ENCODE data around the gene SLC38A3. TPM values are rescaled to one million over a fixed set of nuclear protein-coding genes. Genes with fewer than 3 reads are reported as not detected.

The SLC38A3 gene
- total and polyA plus RNA-seq, 2 donors (not counting 1 experiment from before 2014, with no cell fraction given): not detected

- H3K27ac Mint-ChIP-seq: no peak overlapping the region
Measured at GRCh38 chr3:50194128-50194902, 10.8 kb upstream of the SLC38A3 start.

More at GRCh38 chr3:50194128-50194902, 10.8 kb upstream of the SLC38A3 start:
- Mint-ChIP-seq H3K4me1 (peaks cover 11% of the 10 kb centered on the region), H3K27me3 (peaks cover 21% of the 10 kb centered on the region), H3K9me3 (ENCODE audit: insufficient read depth) (no peaks in the 10 kb centered on the region), H3K4me3 (peak overlapping the region; percentile 52)
- peaks cover 0 to 13% (median 0%) of the 10 kb centered on the region in 3 donors for H3K9me3 ChIP-seq (ENCODE audit: control extremely low read depth in 1 of 3, control insufficient read depth in 2 of 3, insufficient read depth in 1 of 3, low read length in 2 of 3)
- no peaks in the 10 kb centered on the region for H4K20me1 ChIP-seq (ENCODE audit: control insufficient read depth, insufficient read depth, low read length, poor library complexity, severe bottlenecking)
- ATAC-seq (ENCODE audit: low read depth) (peak; percentile 84), DNase-seq (peak; percentile 88)
- H3K27ac ChIP-seq (ENCODE audit: low read length in 2 of 2): no peak overlapping the region
- no peaks in the 10 kb centered on the region for H3K36me3 ChIP-seq (replicated peaks in 1 of 2; ENCODE audit: control extremely low read depth in 1 of 2, control insufficient read depth in 1 of 2, extremely low read depth in 1 of 2, insufficient read depth in 2 of 2, low read length in 1 of 2)
- ChIA-PET POLR2A (interaction anchor here (0.5 to 2.4 kb wide), 5 partner anchors 32 to 382 kb away, joined by 3 to 16 read pairs (median 3); no protein-coding TSS in a partner anchor), CTCF (interaction anchor here (0.8 to 7.1 kb wide), 33 partner anchors 9 to 348 kb away, joined by 3 to 214 read pairs (median 5); partner anchors contain the start of genes GNAI2, HYAL2, HYAL3 and IFRD2)
- peak; percentile 87 for TF ChIP-seq CTCF (IDR thresholded peaks at IDR 0.05)
- TF ChIP-seq EZH2 (IDR thresholded peaks at IDR 0.05; ENCODE audit: borderline replicate concordance, insufficient read depth, low read depth, low read length, poor library complexity, severe bottlenecking): no peak
- H3K27me3 ChIP-seq (replicated peaks in 1 of 4; ENCODE audit: control extremely low read depth in 1 of 4, control insufficient read depth in 3 of 4, insufficient read depth in 4 of 4, low read length in 3 of 4): peaks cover 0 to 46% (median 11%) of the 10 kb centered on the region in 4 experiments
- H3K4me3 ChIP-seq (ENCODE audit: control extremely low read depth in 1 of 5, extremely low read depth in 1 of 5, insufficient read depth in 1 of 5, low read depth in 2 of 5, low read length in 4 of 5): peak overlapping the region in 2 of 5 experiments; percentile 2 to 33
- intact Hi-C loops (cut with micrococcal nuclease): loop anchor here (1.0 to 2.0 kb wide), 2 partner anchors 52 to 126 kb away; no protein-coding TSS in a partner anchor
- H2AFZ ChIP-seq (ENCODE audit: insufficient read depth, low read depth, low read length, poor library complexity, severe bottlenecking): peak overlapping the region; percentile 68
- H3K9ac ChIP-seq (ENCODE audit: low read length): no peak overlapping the region
- H3K79me2 ChIP-seq (ENCODE audit: control insufficient read depth, insufficient read depth, low read length): no peaks in the 10 kb centered on the region
- peaks cover 17 to 23% of the 10 kb centered on the region in 2 donors for H3K4me1 ChIP-seq (ENCODE audit: control insufficient read depth in 2 of 2, insufficient read depth in 2 of 2, low read length in 2 of 2)
- H3K4me2 ChIP-seq (replicated peaks; ENCODE audit: low read depth, low read length, poor library complexity, severe bottlenecking): peak overlapping the region; percentile 69
- 12% methylated on average over 70 of the region's 70 CpGs for WGBS (ENCODE audit: insufficient coverage)

All from B cell (primary cell).